H9 (cell line): Measurements from ENCODE around the gene ASB5. TPM values are rescaled to one million over a fixed set of nuclear protein-coding genes. Genes with fewer than 3 reads are reported as not detected.

Experiments
- DNase-seq: peaks from one replicate; pipeline ENCODE4 v3.0.0-alpha.2; 2017
- H2AFZ ChIP-seq: one replicate; pipeline ENCODE4 v1.6.1; 2013; ENCODE audit warnings: mild to moderate bottlenecking, low read length, control low read depth, moderate library complexity
- H2AK5ac ChIP-seq: 2 replicates; pipeline ENCODE4 v1.6.1; 2013; ENCODE audit warnings: low read length, control low read depth, mixed read lengths; ENCODE audit not compliant: insufficient read length
- H2BK120ac ChIP-seq: one replicate; pipeline ENCODE4 v1.6.1; 2013; ENCODE audit warnings: low read depth, mild to moderate bottlenecking, low read length, control low read depth, inconsistent platforms; ENCODE audit not compliant: poor library complexity, severe bottlenecking
- H2BK12ac ChIP-seq: 2 replicates; pipeline ENCODE4 v1.6.1; 2013; ENCODE audit warnings: low read length, control low read depth, mixed read lengths, low read depth; ENCODE audit not compliant: insufficient read length
- H2BK15ac ChIP-seq: 2 replicates; pipeline ENCODE4 v1.6.1; 2013; ENCODE audit warnings: low read depth, low read length, control low read depth
- H2BK20ac ChIP-seq: one replicate; pipeline ENCODE4 v1.6.1; 2013; ENCODE audit warnings: low read depth, mild to moderate bottlenecking, low read length, control low read depth, inconsistent platforms; ENCODE audit not compliant: poor library complexity, severe bottlenecking
- H2BK5ac ChIP-seq: 2 replicates; pipeline ENCODE4 v1.6.1; 2013; ENCODE audit warnings: low read length, control low read depth, mixed read lengths; ENCODE audit not compliant: insufficient read length
- H3K14ac ChIP-seq: 2 replicates; pipeline ENCODE4 v1.6.1; 2013; ENCODE audit warnings: low read length, control low read depth; ENCODE audit not compliant: insufficient read depth
- H3K18ac ChIP-seq: 2 replicates; pipeline ENCODE4 v1.6.1; 2013; ENCODE audit warnings: low read depth, mild to moderate bottlenecking, mixed read lengths, low read length, control low read depth; ENCODE audit not compliant: insufficient read length
- H3K23ac ChIP-seq: 2 replicates; pipeline ENCODE4 v1.6.1; 2013; ENCODE audit warnings: low read length, control low read depth, mixed read lengths, low read depth; ENCODE audit not compliant: insufficient read length
- H3K23me2 ChIP-seq: 2 replicates; pipeline ENCODE4 v1.6.1; 2013; ENCODE audit warnings: low read depth, mild to moderate bottlenecking, mixed read lengths, low read length, control low read depth; ENCODE audit not compliant: insufficient read length, poor library complexity, severe bottlenecking
- H3K27ac ChIP-seq: 2 replicates; pipeline ENCODE4 v1.5.1; 2013; ENCODE audit warnings: low read length, control low read depth, mixed read lengths, low read depth; ENCODE audit not compliant: insufficient read length
- H3K27me3 ChIP-seq: 2 replicates; pipeline ENCODE4 v1.6.1; 2013; ENCODE audit warnings: low read length, control low read depth, inconsistent platforms; ENCODE audit not compliant: insufficient read depth
- H3K4ac ChIP-seq: 2 replicates; pipeline ENCODE4 v1.6.1; 2013; ENCODE audit warnings: low read depth, mild to moderate bottlenecking, control low read depth, inconsistent platforms, low read length, moderate library complexity
- H3K4me1 ChIP-seq: 2 replicates; pipeline ENCODE4 v1.6.1; 2013; ENCODE audit warnings: low read length, control low read depth, inconsistent platforms; ENCODE audit not compliant: insufficient read depth
- H3K4me2 ChIP-seq: 2 replicates; pipeline ENCODE4 v1.6.1; 2013; ENCODE audit warnings: low read length, control low read depth, mixed read lengths; ENCODE audit not compliant: insufficient read length, insufficient read depth
- H3K56ac ChIP-seq: 2 replicates; pipeline ENCODE4 v1.6.1; 2013; ENCODE audit warnings: low read depth, mild to moderate bottlenecking, mixed read lengths, low read length, control low read depth; ENCODE audit not compliant: insufficient read length
- H3K79me1 ChIP-seq: 2 replicates; pipeline ENCODE4 v1.6.1; 2013; ENCODE audit warnings: low read depth, mild to moderate bottlenecking, moderate library complexity, low read length, control low read depth, inconsistent platforms; ENCODE audit not compliant: insufficient read depth, poor library complexity, severe bottlenecking
- H3K79me2 ChIP-seq: 2 replicates; pipeline ENCODE4 v1.6.1; 2013; ENCODE audit warnings: low read length, control low read depth, inconsistent platforms; ENCODE audit not compliant: insufficient read depth
- H3K9ac ChIP-seq: 2 replicates; pipeline ENCODE4 v1.6.1; 2013; ENCODE audit warnings: low read length, control low read depth, mixed read lengths; ENCODE audit not compliant: insufficient read length; ENCODE audit errors: extremely low read depth
- H3K9me3 ChIP-seq: one replicate; pipeline ENCODE4 v1.6.1; 2013; ENCODE audit warnings: low read depth, low read length, inconsistent platforms; ENCODE audit not compliant: control insufficient read depth
- H3T11ph ChIP-seq: one replicate; pipeline ENCODE4 v1.6.1; 2013; ENCODE audit warnings: mild to moderate bottlenecking, low read length, control low read depth, inconsistent platforms
- H4K20me1 ChIP-seq: one replicate; pipeline ENCODE4 v1.6.1; 2013; ENCODE audit not compliant: control insufficient read depth, insufficient read length, insufficient read depth
- H4K5ac ChIP-seq: 2 replicates; pipeline ENCODE4 v1.6.1; 2013; ENCODE audit warnings: low read depth, mild to moderate bottlenecking, mixed read lengths, low read length, control low read depth; ENCODE audit not compliant: insufficient read length
- H4K8ac ChIP-seq: replicated peaks from 2 replicates; pipeline ENCODE4 v1.6.1; 2013; ENCODE audit warnings: low read length, control low read depth, mixed read lengths, low read depth; ENCODE audit not compliant: insufficient read length
- H4K91ac ChIP-seq: 2 replicates; pipeline ENCODE4 v1.6.1; 2013; ENCODE audit warnings: low read depth, mild to moderate bottlenecking, moderate library complexity, mixed read lengths, low read length, control low read depth; ENCODE audit not compliant: insufficient read length
- H3K27ac Mint-ChIP-seq, 3 experiments: 2 replicates in 2 of 3; 3 replicates in 1 of 3; pipeline ENCODE4 v1.8.0; 2020 to 2021; ENCODE audit warnings: mixed read lengths in 3 of 3, mild to moderate bottlenecking in 1 of 3, moderate library complexity in 1 of 3
- H3K27me3 Mint-ChIP-seq: 2 replicates; pipeline ENCODE4 v1.8.0; 2021; ENCODE audit warnings: low read depth, mild to moderate bottlenecking, moderate library complexity, mixed read lengths
- H3K36me3 Mint-ChIP-seq, 3 experiments: 2 replicates in 2 of 3; 3 replicates in 1 of 3; pipeline ENCODE4 v1.8.0; 2020 to 2021; ENCODE audit warnings: low read depth in 3 of 3, mixed read lengths in 3 of 3; ENCODE audit not compliant: insufficient read depth in 1 of 3
- H3K4me1 Mint-ChIP-seq, 2 experiments: 2 replicates each; pipeline ENCODE4 v1.8.0; 2020; ENCODE audit warnings: mixed read lengths in 2 of 2
- H3K4me3 Mint-ChIP-seq, 2 experiments: 2 replicates in 1 of 2; 3 replicates in 1 of 2; pipeline ENCODE4 v1.8.0; 2020 to 2021; ENCODE audit warnings: mild to moderate bottlenecking in 2 of 2, mixed read lengths in 2 of 2, moderate library complexity in 1 of 2
- H3K9me3 Mint-ChIP-seq, 2 experiments: 2 replicates in 1 of 2; 3 replicates in 1 of 2; pipeline ENCODE4 v1.8.0; 2020; ENCODE audit warnings: mild to moderate bottlenecking in 2 of 2, mixed read lengths in 2 of 2, moderate library complexity in 1 of 2
- total RNA-seq: library from RNA; stranded (reverse); gene quantifications from 2 replicates; pipeline ENCODE4 v1.2.1, GENCODE V29; 2021
- TF ChIP-seq, protein P1 (sequence below): fragments of 200-600 bp; sonication (generic); conservative IDR thresholded peaks from 3 replicates; pipeline ENCODE4 v1.8.0; 2021; ENCODE audit warnings: antibody characterized with exemption, mild to moderate bottlenecking

ASB5 gene
- total RNA-seq, 1 experiment from 2014 or later = not detected

DNA sequence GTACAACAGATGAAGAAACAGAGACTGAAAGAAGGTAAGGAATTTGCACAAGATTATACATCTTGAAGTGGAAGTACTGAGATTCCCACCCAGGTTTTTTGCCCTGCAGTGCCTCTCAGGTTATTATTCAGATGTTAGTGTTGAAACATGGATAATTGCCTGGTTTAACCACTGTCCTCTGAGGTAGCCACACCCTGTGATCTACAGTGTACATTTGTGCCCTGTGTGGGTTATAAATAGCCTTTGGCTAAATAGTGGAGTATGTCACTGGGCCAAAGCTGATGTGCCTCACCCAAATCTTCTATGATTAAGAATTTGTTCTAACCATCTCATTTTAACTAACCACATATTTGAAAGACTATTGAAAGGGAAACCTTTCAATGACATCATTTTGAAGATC, 5.4 kb upstream of the ASB5 start:
- Histone ChIP-seq H2BK20ac (no peak overlapping the region), H4K5ac (no peak overlapping the region), H2AFZ (no peak overlapping the region), H4K20me1 (no peaks in the 10 kb centered on the region), H3K23me2 (no peaks in the 10 kb centered on the region), H3K14ac (no peak overlapping the region), H3K23ac (no peak overlapping the region), H3K4ac (no peak overlapping the region), H3K27me3 (no peaks in the 10 kb centered on the region), H3T11ph (no peak overlapping the region), H3K4me2 (no peak overlapping the region), H3K56ac (no peak overlapping the region), H3K79me1 (no peaks in the 10 kb centered on the region), H3K79me2 (no peaks in the 10 kb centered on the region), H2BK12ac (no peak overlapping the region), H3K27ac (no peak overlapping the region), H4K8ac (no peak overlapping the region), H3K9ac (no peak overlapping the region), H3K18ac (no peak overlapping the region), H3K4me1 (no peaks in the 10 kb centered on the region; the same call in 1 of the 2 replicates), H2BK120ac (no peak overlapping the region), H4K91ac (no peak overlapping the region), H3K9me3 (no peaks in the 10 kb centered on the region), H2BK15ac (no peak overlapping the region), H2BK5ac (no peak overlapping the region), H2AK5ac (no peak overlapping the region)
- no peaks in the 10 kb centered on the region for H3K36me3 Mint-ChIP-seq
- H3K27me3 Mint-ChIP-seq = no peaks in the 10 kb centered on the region
- peaks cover 10 to 13% of the 10 kb centered on the region in 2 experiments; a peak in 3 of 4 replicates for H3K4me1 Mint-ChIP-seq
- H3K9me3 Mint-ChIP-seq = peaks cover under 1% of the 10 kb centered on the region in 2 experiments; a peak in 1 of 5 replicates
- H3K4me3 Mint-ChIP-seq = no peak overlapping the region
- TF ChIP-seq, protein P1, sequence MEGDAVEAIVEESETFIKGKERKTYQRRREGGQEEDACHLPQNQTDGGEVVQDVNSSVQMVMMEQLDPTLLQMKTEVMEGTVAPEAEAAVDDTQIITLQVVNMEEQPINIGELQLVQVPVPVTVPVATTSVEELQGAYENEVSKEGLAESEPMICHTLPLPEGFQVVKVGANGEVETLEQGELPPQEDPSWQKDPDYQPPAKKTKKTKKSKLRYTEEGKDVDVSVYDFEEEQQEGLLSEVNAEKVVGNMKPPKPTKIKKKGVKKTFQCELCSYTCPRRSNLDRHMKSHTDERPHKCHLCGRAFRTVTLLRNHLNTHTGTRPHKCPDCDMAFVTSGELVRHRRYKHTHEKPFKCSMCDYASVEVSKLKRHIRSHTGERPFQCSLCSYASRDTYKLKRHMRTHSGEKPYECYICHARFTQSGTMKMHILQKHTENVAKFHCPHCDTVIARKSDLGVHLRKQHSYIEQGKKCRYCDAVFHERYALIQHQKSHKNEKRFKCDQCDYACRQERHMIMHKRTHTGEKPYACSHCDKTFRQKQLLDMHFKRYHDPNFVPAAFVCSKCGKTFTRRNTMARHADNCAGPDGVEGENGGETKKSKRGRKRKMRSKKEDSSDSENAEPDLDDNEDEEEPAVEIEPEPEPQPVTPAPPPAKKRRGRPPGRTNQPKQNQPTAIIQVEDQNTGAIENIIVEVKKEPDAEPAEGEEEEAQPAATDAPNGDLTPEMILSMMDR = no peak
- H3K27ac Mint-ChIP-seq = no peak overlapping the region
- DNase-seq = no peak
